Type B pancreatic cell (in vitro differentiated cells): ENCODE measurements around the gene PRADC1. TPM values are rescaled to one million over a fixed set of nuclear protein-coding genes. Genes with fewer than 3 reads are reported as not detected.

ENCODE experiments used
- DNase-seq: peaks from one replicate; pipeline ENCODE4 v3.0.0; 2021; ENCODE audit warnings: mixed read lengths; ENCODE audit not compliant: unreplicated experiment; ENCODE audit errors: extremely low spot score
- H3K27ac Mint-ChIP-seq: 2 replicates; pipeline ENCODE4 v1.8.0; 2021; ENCODE audit warnings: mild to moderate bottlenecking, mixed read lengths
- H3K27me3 Mint-ChIP-seq: 2 replicates; pipeline ENCODE4 v1.8.0; 2021; ENCODE audit warnings: mixed read lengths
- H3K36me3 Mint-ChIP-seq: 2 replicates; pipeline ENCODE4 v1.8.0; 2021; ENCODE audit warnings: mixed read lengths
- H3K4me1 Mint-ChIP-seq: one replicate; pipeline ENCODE4 v1.8.0; 2021; ENCODE audit warnings: mixed read lengths; ENCODE audit not compliant: unreplicated experiment
- H3K4me3 Mint-ChIP-seq: 2 replicates; pipeline ENCODE4 v1.8.0; 2021; ENCODE audit warnings: mild to moderate bottlenecking, mixed read lengths
- H3K9me3 Mint-ChIP-seq: 2 replicates; pipeline ENCODE4 v1.8.0; 2021; ENCODE audit warnings: mixed read lengths
- total RNA-seq: library from RNA; stranded (reverse); gene quantifications from 2 replicates; pipeline ENCODE4 v1.2.1, GENCODE V29; 2021; ENCODE audit warnings: low replicate concordance
- TF ChIP-seq, protein P1 (sequence below): fragments of 200-600 bp; sonication (generic); conservative IDR thresholded peaks from 2 replicates; pipeline ENCODE4 v1.5.0; 2021; ENCODE audit warnings: antibody characterized with exemption, mild to moderate bottlenecking

Gene PRADC1
- total RNA-seq, 1 donor from 2014 or later = 16.3 TPM

DNA sequence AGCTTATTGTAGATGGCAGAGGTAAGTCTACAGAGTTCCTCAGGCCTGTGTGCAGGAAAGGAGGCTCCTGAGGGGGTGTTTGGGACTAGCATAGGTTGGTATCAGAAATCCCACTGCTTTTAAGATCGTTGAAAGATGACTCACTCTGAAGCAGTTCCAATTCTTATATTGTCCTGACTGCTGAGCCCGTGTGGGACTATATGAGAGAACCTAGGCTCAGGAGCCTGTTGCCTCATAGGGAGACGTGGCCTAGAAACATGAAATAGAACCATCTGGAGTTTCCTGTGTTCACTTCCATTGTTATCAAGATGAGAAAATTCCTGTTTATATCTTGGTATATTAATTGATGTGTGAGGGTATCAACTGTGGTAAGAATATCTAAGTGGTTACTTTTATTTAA, 6.7 kb upstream of the PRADC1 start:
- Mint-ChIP-seq H3K36me3 (peaks cover 9% of the 10 kb centered on the region), H3K9me3 (no peaks in the 10 kb centered on the region), H3K27ac (no peak overlapping the region), H3K4me3 (no peak overlapping the region), H3K4me1 (peaks cover 23% of the 10 kb centered on the region), H3K27me3 (no peaks in the 10 kb centered on the region)
- TF ChIP-seq, protein P1, sequence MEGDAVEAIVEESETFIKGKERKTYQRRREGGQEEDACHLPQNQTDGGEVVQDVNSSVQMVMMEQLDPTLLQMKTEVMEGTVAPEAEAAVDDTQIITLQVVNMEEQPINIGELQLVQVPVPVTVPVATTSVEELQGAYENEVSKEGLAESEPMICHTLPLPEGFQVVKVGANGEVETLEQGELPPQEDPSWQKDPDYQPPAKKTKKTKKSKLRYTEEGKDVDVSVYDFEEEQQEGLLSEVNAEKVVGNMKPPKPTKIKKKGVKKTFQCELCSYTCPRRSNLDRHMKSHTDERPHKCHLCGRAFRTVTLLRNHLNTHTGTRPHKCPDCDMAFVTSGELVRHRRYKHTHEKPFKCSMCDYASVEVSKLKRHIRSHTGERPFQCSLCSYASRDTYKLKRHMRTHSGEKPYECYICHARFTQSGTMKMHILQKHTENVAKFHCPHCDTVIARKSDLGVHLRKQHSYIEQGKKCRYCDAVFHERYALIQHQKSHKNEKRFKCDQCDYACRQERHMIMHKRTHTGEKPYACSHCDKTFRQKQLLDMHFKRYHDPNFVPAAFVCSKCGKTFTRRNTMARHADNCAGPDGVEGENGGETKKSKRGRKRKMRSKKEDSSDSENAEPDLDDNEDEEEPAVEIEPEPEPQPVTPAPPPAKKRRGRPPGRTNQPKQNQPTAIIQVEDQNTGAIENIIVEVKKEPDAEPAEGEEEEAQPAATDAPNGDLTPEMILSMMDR = no peak
- no peak for DNase-seq

DNA sequence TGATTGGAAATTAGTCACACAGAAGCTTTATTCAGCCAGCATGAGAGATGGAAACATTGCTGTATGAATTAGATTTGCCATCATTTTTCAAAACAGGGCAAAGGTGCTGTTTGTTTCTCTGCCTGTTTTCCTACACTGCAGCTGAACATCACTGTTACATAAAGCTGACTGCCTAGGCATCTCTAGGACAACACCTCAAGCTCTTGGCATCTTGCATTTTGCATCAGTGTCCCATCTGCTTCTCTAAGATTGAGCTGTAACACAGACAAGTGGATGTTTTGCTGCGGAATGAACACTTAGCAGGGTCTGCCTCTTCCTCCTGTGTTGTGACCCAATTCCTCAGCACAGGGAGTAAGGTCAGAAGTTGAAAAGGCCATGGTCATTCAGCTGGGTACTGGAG, 5.9 kb upstream of the PRADC1 start:
- no peaks in the 10 kb centered on the region for H3K9me3 Mint-ChIP-seq
- H3K4me3 Mint-ChIP-seq = no peak overlapping the region
- DNase-seq = no peak
- H3K27ac Mint-ChIP-seq = no peak overlapping the region
- peaks cover 4% of the 10 kb centered on the region for H3K36me3 Mint-ChIP-seq
- H3K4me1 Mint-ChIP-seq = peaks cover 23% of the 10 kb centered on the region
- H3K27me3 Mint-ChIP-seq = no peaks in the 10 kb centered on the region
- TF ChIP-seq, protein P1 = no peak

DNA sequence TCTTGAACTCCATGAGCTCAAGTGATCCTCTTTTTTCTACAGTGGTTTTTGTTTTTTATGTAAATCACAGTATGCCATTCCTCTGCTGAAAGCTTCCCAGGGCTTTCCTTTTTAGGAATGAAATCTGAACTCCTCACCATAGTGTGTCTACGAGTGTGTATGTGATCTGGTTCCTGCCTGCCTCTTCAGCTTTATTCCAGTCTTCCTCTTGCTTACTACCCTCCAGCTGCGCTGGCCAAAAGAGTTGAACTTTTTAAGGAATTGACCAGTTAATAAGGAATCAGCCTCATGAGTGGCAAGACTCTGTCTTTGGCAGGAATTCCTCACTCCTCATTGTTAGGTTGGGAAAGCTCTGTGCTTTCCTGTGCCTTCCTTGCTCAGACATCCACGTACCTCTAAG, 5.1 kb upstream of the PRADC1 start:
- Mint-ChIP-seq H3K4me1 (peaks cover 23% of the 10 kb centered on the region), H3K27me3 (no peaks in the 10 kb centered on the region), H3K9me3 (no peaks in the 10 kb centered on the region), H3K4me3 (peak overlapping the region; percentile 33), H3K36me3 (peaks cover 3% of the 10 kb centered on the region), H3K27ac (no peak overlapping the region)
- TF ChIP-seq, protein P1 = no peak
- DNase-seq = no peak

DNA sequence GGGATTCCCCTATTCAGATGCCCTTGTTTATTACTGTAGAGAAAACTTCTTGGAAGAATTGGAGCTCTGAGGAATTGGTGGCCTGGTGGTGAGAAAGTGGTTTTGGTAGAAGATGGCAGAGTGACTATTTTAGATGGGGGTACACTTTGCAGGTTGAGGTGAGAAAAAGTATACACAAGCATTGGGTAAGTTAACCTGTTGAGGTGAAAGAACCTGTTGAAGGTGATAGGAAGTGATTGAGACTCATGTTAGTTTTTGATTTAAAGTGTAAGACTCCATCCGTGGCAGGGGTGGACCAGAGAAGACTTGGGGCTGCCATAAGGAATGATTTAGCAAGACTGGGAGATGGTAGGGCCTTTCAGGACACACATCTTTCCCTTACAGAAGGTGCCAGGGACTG, 4.1 kb upstream of the PRADC1 start:
- TF ChIP-seq, protein P1 = no peak
- no peaks in the 10 kb centered on the region for H3K27me3 Mint-ChIP-seq
- no peaks in the 10 kb centered on the region for H3K36me3 Mint-ChIP-seq
- peaks cover 27% of the 10 kb centered on the region for H3K4me1 Mint-ChIP-seq
- no peak overlapping the region for H3K27ac Mint-ChIP-seq
- no peaks in the 10 kb centered on the region for H3K9me3 Mint-ChIP-seq
- no peak for DNase-seq
- H3K4me3 Mint-ChIP-seq = peak overlapping the region; percentile 22

DNA sequence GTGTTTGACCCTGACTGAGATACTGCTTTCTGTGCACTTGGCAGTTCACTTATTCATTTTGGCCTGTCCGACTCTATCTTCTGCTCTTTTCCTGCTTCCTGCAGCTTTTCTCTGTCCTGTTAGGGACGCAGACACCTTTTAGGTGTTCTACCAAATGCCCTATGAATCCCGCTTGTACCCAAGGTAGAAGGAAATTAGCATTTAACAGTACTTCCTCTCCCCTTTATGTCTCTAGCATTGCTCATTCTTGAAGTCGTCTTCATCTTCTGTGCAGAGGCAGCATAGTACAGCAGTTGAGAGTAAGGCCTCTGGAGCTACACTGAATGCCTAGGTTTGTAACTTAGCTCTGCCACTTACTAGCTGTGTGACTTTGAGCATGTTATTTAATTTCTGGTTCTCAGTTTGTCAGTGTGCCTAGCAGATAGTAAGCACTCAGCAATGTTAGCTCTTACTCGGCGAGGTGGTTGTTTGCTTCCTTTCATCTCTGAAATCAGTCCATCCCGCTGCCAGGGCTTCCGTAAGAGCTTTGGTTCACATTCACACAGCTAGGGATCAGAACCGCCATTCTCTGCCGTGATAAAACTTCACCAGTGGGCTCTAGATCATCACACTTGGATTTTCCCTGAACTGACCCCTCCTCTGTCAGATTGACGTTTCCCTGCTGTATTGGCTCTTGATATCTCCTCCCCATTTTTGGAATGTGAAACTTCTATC, 2.4 kb upstream of the PRADC1 start:
- TF ChIP-seq, protein P1 = no peak
- DNase-seq = no peak
- Mint-ChIP-seq H3K27ac (peak overlapping the region; percentile 94), H3K36me3 (no peaks in the 10 kb centered on the region), H3K27me3 (no peaks in the 10 kb centered on the region), H3K9me3 (no peaks in the 10 kb centered on the region), H3K4me3 (peak overlapping the region; percentile 99), H3K4me1 (peaks cover 27% of the 10 kb centered on the region)
